Measurements from ENCODE around the gene CEP57. TPM values are rescaled to one million over a fixed set of nuclear protein-coding genes. Genes with fewer than 3 reads are reported as not detected.
A peak's percentile ranks its signal among the peaks of the same experiment; 100 is the strongest.

CEP57 gene
- total RNA-seq, 1 donor from 2014 or later = 70.5 TPM

DNA sequence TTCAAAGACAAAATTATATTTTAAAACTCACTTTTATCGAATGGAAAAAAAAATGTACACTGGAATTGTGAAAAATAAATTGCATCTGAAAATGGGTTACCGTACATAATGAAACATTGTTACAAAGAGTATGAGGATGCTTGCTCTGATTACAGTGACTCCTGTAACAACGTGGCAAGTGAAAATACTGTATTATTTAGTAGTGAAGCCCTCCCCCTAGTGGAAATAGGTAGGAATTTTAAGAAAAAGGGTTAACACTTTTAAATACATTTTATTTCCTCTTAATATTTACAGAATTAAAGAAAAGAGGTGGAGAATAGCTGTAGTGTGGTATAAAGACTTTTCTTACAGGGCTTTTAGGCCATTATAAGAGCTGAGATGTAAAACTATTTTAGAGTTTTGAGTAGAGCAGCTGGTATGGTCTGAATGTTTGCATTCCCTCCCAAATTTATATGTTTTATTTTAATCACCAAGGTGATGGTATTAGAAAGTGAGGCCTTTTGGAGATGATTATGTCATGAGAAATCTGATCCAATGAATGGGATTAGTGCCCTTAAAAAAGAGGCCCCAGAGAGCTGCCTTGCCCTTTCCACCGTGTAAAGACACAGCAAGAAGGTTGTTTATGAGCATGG lies 25.9 kb upstream of the CEP57 start:
- H3K9me3 Mint-ChIP-seq (ENCODE audit: low read depth) = no peaks in the 10 kb centered on the region
- no peaks in the 10 kb centered on the region for H3K36me3 Mint-ChIP-seq (ENCODE audit: insufficient read depth)
- no peaks in the 10 kb centered on the region for H3K27me3 Mint-ChIP-seq
- TF ChIP-seq CTCF (IDR thresholded peaks at IDR 0.05; ENCODE audit: unreplicated experiment) = peak; percentile 82
- no peak overlapping the region for H3K4me3 Mint-ChIP-seq (ENCODE audit: low read depth)
- H3K27ac Mint-ChIP-seq = no peak overlapping the region
- H3K4me1 Mint-ChIP-seq (ENCODE audit: low read depth) = no peaks in the 10 kb centered on the region
- no peak for DNase-seq (ENCODE audit: low spot score, unreplicated experiment)

DNA sequence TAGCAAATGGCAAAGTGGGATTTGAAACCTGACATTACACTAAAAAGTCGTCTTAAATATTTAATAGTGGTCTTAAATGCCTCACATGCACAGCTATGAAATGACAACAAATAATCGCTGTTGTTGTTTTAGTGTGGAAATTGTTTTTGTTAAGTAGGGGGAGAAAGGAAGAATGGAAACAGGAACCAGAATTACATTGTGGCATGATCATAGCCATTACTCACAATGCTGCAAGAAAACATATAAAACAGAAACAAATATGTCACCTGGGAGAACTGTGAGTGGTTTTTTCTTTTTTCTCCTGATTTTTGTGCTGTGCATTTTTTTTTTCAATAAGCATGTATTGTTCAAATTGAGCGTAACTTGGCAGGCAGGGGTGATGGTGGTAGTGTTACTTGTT lies 23.6 kb upstream of the CEP57 start:
- DNase-seq (ENCODE audit: low spot score, unreplicated experiment) = no peak
- no peaks in the 10 kb centered on the region for H3K9me3 Mint-ChIP-seq (ENCODE audit: low read depth)
- H3K4me1 Mint-ChIP-seq (ENCODE audit: low read depth) = no peaks in the 10 kb centered on the region
- H3K27me3 Mint-ChIP-seq = no peaks in the 10 kb centered on the region
- H3K4me3 Mint-ChIP-seq (ENCODE audit: low read depth) = no peak overlapping the region
- TF ChIP-seq CTCF (IDR thresholded peaks at IDR 0.05; ENCODE audit: unreplicated experiment) = no peak
- H3K36me3 Mint-ChIP-seq (ENCODE audit: insufficient read depth) = peaks cover 1% of the 10 kb centered on the region
- no peak overlapping the region for H3K27ac Mint-ChIP-seq

- peaks cover 1% of the 10 kb centered on the region for H3K36me3 Mint-ChIP-seq (ENCODE audit: insufficient read depth)
- H3K9me3 Mint-ChIP-seq (ENCODE audit: low read depth) = no peaks in the 10 kb centered on the region
- no peak for TF ChIP-seq CTCF (IDR thresholded peaks at IDR 0.05; ENCODE audit: unreplicated experiment)
- no peak overlapping the region for H3K4me3 Mint-ChIP-seq (ENCODE audit: low read depth)
- H3K27ac Mint-ChIP-seq = no peak overlapping the region
- no peaks in the 10 kb centered on the region for H3K4me1 Mint-ChIP-seq (ENCODE audit: low read depth)
- no peak for DNase-seq (ENCODE audit: low spot score, unreplicated experiment)
- no peaks in the 10 kb centered on the region for H3K27me3 Mint-ChIP-seq
Measured at GRCh38 chr11:95767498-95767897, 22.8 kb upstream of the CEP57 start.

DNA sequence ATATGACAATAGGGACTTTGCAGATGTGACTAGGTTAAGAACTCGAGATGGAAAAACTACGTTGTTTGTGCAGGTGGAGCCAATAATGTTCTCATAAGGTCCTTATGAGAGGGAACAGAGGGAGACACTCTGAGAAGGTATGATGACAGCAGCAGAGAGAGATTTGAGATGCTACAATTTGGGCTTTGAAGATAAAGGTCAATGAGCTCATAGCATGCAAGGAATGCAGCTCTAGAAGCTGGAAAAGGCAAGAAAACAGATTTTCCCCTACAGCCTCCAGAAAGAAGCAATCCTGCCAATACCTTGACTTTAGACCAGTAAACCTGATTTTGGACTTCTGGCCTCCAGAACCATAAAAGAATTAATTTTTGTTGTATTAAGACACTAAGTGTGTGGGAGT lies 21.8 kb upstream of the CEP57 start:
- Mint-ChIP-seq H3K27me3 (no peaks in the 10 kb centered on the region), H3K4me1 (ENCODE audit: low read depth) (no peaks in the 10 kb centered on the region), H3K9me3 (ENCODE audit: low read depth) (no peaks in the 10 kb centered on the region), H3K36me3 (ENCODE audit: insufficient read depth) (peaks cover 4% of the 10 kb centered on the region), H3K4me3 (ENCODE audit: low read depth) (no peak overlapping the region), H3K27ac (no peak overlapping the region)
- TF ChIP-seq CTCF (IDR thresholded peaks at IDR 0.05; ENCODE audit: unreplicated experiment) = no peak
- no peak for DNase-seq (ENCODE audit: low spot score, unreplicated experiment)

DNA sequence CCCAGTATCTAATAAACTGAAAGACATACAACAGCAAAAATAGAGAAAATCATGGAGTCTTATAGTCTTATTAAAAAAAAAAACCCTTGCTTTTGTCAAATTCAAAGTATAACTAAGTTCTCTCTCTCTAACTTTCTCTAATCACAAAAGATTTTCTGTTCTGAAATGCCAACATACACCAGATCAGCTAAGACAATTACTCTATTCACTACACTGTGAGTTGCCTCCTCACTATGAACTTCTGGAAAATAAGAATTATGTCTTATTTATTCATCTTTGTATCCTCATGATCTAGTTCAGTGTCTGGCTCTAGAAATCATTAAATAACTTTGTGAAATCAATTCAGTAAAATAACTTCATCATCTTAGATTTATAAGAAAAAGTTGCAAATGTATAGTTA lies 13.4 kb upstream of the CEP57 start:
- H3K27ac Mint-ChIP-seq = no peak overlapping the region
- no peaks in the 10 kb centered on the region for H3K4me1 Mint-ChIP-seq (ENCODE audit: low read depth)
- no peak for TF ChIP-seq CTCF (IDR thresholded peaks at IDR 0.05; ENCODE audit: unreplicated experiment)
- no peak for DNase-seq (ENCODE audit: low spot score, unreplicated experiment)
- H3K36me3 Mint-ChIP-seq (ENCODE audit: insufficient read depth) = peaks cover 21% of the 10 kb centered on the region
- no peak overlapping the region for H3K4me3 Mint-ChIP-seq (ENCODE audit: low read depth)
- no peaks in the 10 kb centered on the region for H3K9me3 Mint-ChIP-seq (ENCODE audit: low read depth)
- no peaks in the 10 kb centered on the region for H3K27me3 Mint-ChIP-seq
